Heart left ventricle (tissue), 16 donors: ENCODE measurements around the gene USP34. TPM values are rescaled to one million over a fixed set of nuclear protein-coding genes. Genes with fewer than 3 reads are reported as not detected.

ENCODE experiments used
- ATAC-seq, 4 donors: fragments of 200-7000 bp; cut with Tn5 transposase; one replicate each; pipeline ENCODE4 v1.9.1; 2020 to 2022; ENCODE audit warnings: moderate library complexity in 4 of 4, mild to moderate bottlenecking in 3 of 4, moderate number of reproducible peaks in 1 of 4
- DNase-seq, 5 donors: peaks; one replicate each; pipeline ENCODE4 v3.0.0-alpha.2; 2020
- H3K27ac ChIP-seq, 12 donors: fragments of 200-600 bp; sonication (generic) in 4 of 12; one replicate each; pipeline versions ENCODE4 v1.5.0 to v1.8.0; 2016 to 2022; ENCODE audit warnings: mild to moderate bottlenecking in 2 of 12
- H3K27me3 ChIP-seq, 9 donors: fragments of 200-600 bp; sonication (generic) in 2 of 9; one replicate each; pipeline versions ENCODE4 v1.5.1 to v1.8.0; 2016 to 2022; ENCODE audit warnings: mild to moderate bottlenecking in 3 of 9
- H3K36me3 ChIP-seq, 9 donors: fragments of 200-600 bp; sonication (generic) in 2 of 9; one replicate each; pipeline versions ENCODE4 v1.5.0 to v1.8.0; 2018 to 2022; ENCODE audit warnings: mild to moderate bottlenecking in 2 of 9
- H3K4me1 ChIP-seq, 12 donors: fragments of 200-600 bp; sonication (generic) in 4 of 12; one replicate each; pipeline versions ENCODE4 v1.5.0 to v1.8.0; 2016 to 2022; ENCODE audit warnings: mild to moderate bottlenecking in 3 of 12
- H3K4me3 ChIP-seq, 12 donors: fragments of 200-600 bp; sonication (generic) in 4 of 12; one replicate each; pipeline versions ENCODE4 v1.5.0 to v1.8.0; 2017 to 2022; ENCODE audit warnings: mild to moderate bottlenecking in 9 of 12, moderate library complexity in 4 of 12
- H3K9me3 ChIP-seq, 12 donors: fragments of 200-600 bp; sonication (generic) in 4 of 12; one replicate each; pipeline versions ENCODE4 v1.5.0 to v1.8.0; 2016 to 2022; ENCODE audit warnings: mild to moderate bottlenecking in 1 of 12
- CTCF ChIP-seq, 12 donors: fragments of 200-600 bp; sonication (generic) in 4 of 12; IDR thresholded peaks; one replicate each; pipeline versions ENCODE4 v1.5.0 to v1.8.0; 2018 to 2022; ENCODE audit warnings: antibody characterized with exemption in 12 of 12, mild to moderate bottlenecking in 5 of 12
- POLR2A ChIP-seq, 2 donors: fragments of 450-650 bp; IDR thresholded peaks; one replicate each; pipeline ENCODE4 v1.6.1; 2017; ENCODE audit warnings: antibody characterized with exemption in 2 of 2, mild to moderate bottlenecking in 2 of 2, moderate library complexity in 2 of 2
- WGBS, 4 donors: extraction: QIAGEN DNeasy Blood & Tissue Kit in 2 of 4; methylation state at CpG; one replicate each; pipeline versions ENCODE4 v1.1.5 to v1.1.7; 2013 to 2018; 5-methylcytosine and 5-hydroxymethylcytosine counted together
- intact Hi-C, 10 donors: fragments of 100-400 bp; cut with DNase I; formaldehyde crosslinking; loops; one replicate each; pipeline versions ENCODE4 v1.11.1 to v1.14.2; 2022
- polyA plus RNA-seq, 2 donors: library from polyadenylated mRNA; stranded (reverse); fragments of 200-250 nt; gene quantifications; one replicate each; pipeline ENCODE4 v1.2.3, GENCODE V29; 2013
- total RNA-seq, 9 donors: library from RNA; depleted of rRNA in 2 of 9; stranded (reverse); fragments of >200 nt in 2 of 9; fragmentation: NEBNext Ultra II Directional in 3 of 9; extraction: Animal tissue kit (Norgen Biotek cat#: 25700) in 3 of 9; gene quantifications; one replicate each; pipeline versions ENCODE4 v1.1.0 to v1.2.4, GENCODE V29; 2016 to 2023
- donor health status: ischemic (EF 13 %, LVEDD 7.1; RV severe dilation, severe dysfunction).
- donor health status: healthy with polysubstance abuse.
- donor health status: DM: no; HTN: yes; CAD: no.
- donor health status: DM: no; HTN: no; CAD: no.
- donor health status: ischemic (EF 25% LVEDD 6.9; RV normal size, moderate dysfunction).
- donor health status: ischemic (EF 25% LVEDD 5.7; RV mildly dilated, moderate dysfunction).
- donor health status: healthy.
- donor health status: DM: yes; HTN: yes; CAD: no.
- donor health status: ischemic (EF 35%, LVEDD 5.7; RV mildly dilated, moderate dysfunction).
- donor health status: nonischemic (EF 11% LVEDD 7.7; RV severe dilation, severe dysfunction).
- donor health status: DM: yes; HTN: yes; CAD: no.
- donor health status: PGD.
- donor health status: ischemic (EF 29% LVEDD 5.4; RV normal size, mild dysfunction).
- donor health status: nonischemic (EF 23%, LVEDD 6.1; RV moderate dilation, normal function).

The USP34 gene
- total and polyA plus RNA-seq, 11 donors = 33.3 to 82.8 (median 60.6) TPM

- intact Hi-C loops = no loop called here
- H3K27me3 ChIP-seq = no peaks in the 10 kb centered on the region
- no peak for TF ChIP-seq POLR2A (IDR thresholded peaks at IDR 0.05)
- TF ChIP-seq CTCF (IDR thresholded peaks at IDR 0.05) = no peak
- H3K4me3 ChIP-seq = no peak overlapping the region
- DNase-seq (no peak), ATAC-seq (no peak)
- no peaks in the 10 kb centered on the region for H3K4me1 ChIP-seq
- peaks cover 0 to 96% (median 71%) of the 10 kb centered on the region in 9 donors for H3K36me3 ChIP-seq
- WGBS, 4 donors = 84 to 93% (median 87%) methylated on average over 5 of the region's 5 CpGs
- no peak overlapping the region for H3K27ac ChIP-seq
- no peaks in the 10 kb centered on the region for H3K9me3 ChIP-seq
These were observed 178.9 kb downstream of the USP34 start for GRCh38 chr2:61291851-61292575.

GRCh38 chr2:61288070-61288841 is 182.6 kb downstream of the USP34 start:
- no peaks in the 10 kb centered on the region for H3K27me3 ChIP-seq
- no peak overlapping the region for H3K4me3 ChIP-seq
- peaks cover 0 to 86% (median 61%) of the 10 kb centered on the region in 9 donors for H3K36me3 ChIP-seq
- intact Hi-C loops = no loop called here
- WGBS, 4 donors = 78 to 85% (median 82%) methylated on average over 8 of the region's 8 CpGs
- DNase-seq = no peak
- no peaks in the 10 kb centered on the region for H3K9me3 ChIP-seq
- no peaks in the 10 kb centered on the region for H3K4me1 ChIP-seq
- no peak for TF ChIP-seq CTCF (IDR thresholded peaks at IDR 0.05)
- TF ChIP-seq POLR2A (IDR thresholded peaks at IDR 0.05) = no peak
- ATAC-seq = no peak
- H3K27ac ChIP-seq = no peak overlapping the region

- DNase-seq (no peak), ATAC-seq (no peak)
- Histone ChIP-seq H3K36me3 (peaks cover 0 to 86% (median 64%) of the 10 kb centered on the region in 9 donors), H3K9me3 (no peaks in the 10 kb centered on the region), H3K27ac (no peak overlapping the region), H3K4me3 (no peak overlapping the region), H3K27me3 (no peaks in the 10 kb centered on the region), H3K4me1 (no peaks in the 10 kb centered on the region)
- TF ChIP-seq CTCF (IDR thresholded peaks at IDR 0.05) (no peak), POLR2A (IDR thresholded peaks at IDR 0.05) (no peak)
- 91 to 97% (median 94%) methylated on average over 4 of the region's 4 CpGs for WGBS, 4 donors
- intact Hi-C loops = no loop called here
These were observed 183.6 kb downstream of the USP34 start for GRCh38 chr2:61287254-61287653.

- TF ChIP-seq CTCF (IDR thresholded peaks at IDR 0.05) (no peak), POLR2A (IDR thresholded peaks at IDR 0.05) (no peak)
- 93 to 100% (median 96%) methylated on average over 1 of the region's 1 CpG for WGBS, 4 donors
- DNase-seq (no peak), ATAC-seq (no peak)
- Histone ChIP-seq H3K27me3 (no peaks in the 10 kb centered on the region), H3K4me3 (no peak overlapping the region), H3K4me1 (no peaks in the 10 kb centered on the region), H3K9me3 (no peaks in the 10 kb centered on the region), H3K36me3 (peaks cover 0 to 98% (median 73%) of the 10 kb centered on the region in 9 donors), H3K27ac (no peak overlapping the region)
- intact Hi-C loops = no loop called here
These were observed 187.3 kb downstream of the USP34 start for GRCh38 chr2:61283443-61284160.
